Psoas muscle (tissue), 8 donors: ENCODE data around the gene CCDC88C. TPM values are rescaled to one million over a fixed set of nuclear protein-coding genes. Genes with fewer than 3 reads are reported as not detected.

Source experiments
- ATAC-seq, 4 donors: fragments of 200-7000 bp; cut with Tn5 transposase; one replicate each; pipeline ENCODE4 v1.9.1; 2020; ENCODE audit warnings: moderate library complexity in 3 of 4, mild to moderate bottlenecking in 2 of 4
- DNase-seq, 2 donors: peaks; one replicate each; pipeline ENCODE4 v3.0.0-alpha.2; 2020
- H3K27ac ChIP-seq: fragments of 200-600 bp; one replicate; pipeline ENCODE4 v1.8.0; 2022
- H3K27me3 ChIP-seq, 3 donors: fragments of 200-600 bp in 1 of 3; one replicate each; pipeline versions ENCODE4 v1.6.1 to v1.8.0; 2013 to 2022; ENCODE audit warnings: low read length in 2 of 3, mild to moderate bottlenecking in 2 of 3, moderate library complexity in 1 of 3; ENCODE audit not compliant: insufficient read depth in 3 of 3
- H3K36me3 ChIP-seq, 2 donors: fragments of 200-600 bp in 1 of 2; one replicate each; pipeline versions ENCODE4 v1.6.1 to v1.8.0; 2013 to 2022; ENCODE audit warnings: low read depth in 1 of 2, mild to moderate bottlenecking in 1 of 2, moderate library complexity in 1 of 2; ENCODE audit not compliant: insufficient read depth in 1 of 2
- H3K4me1 ChIP-seq: fragments of 200-600 bp; one replicate; pipeline ENCODE4 v1.8.0; 2022
- H3K4me3 ChIP-seq: fragments of 200-600 bp; one replicate; pipeline ENCODE4 v1.8.0; 2022; ENCODE audit warnings: mild to moderate bottlenecking
- H3K9me3 ChIP-seq: fragments of 200-600 bp; one replicate; pipeline ENCODE4 v1.8.0; 2022
- CTCF ChIP-seq: fragments of 200-600 bp; IDR thresholded peaks from one replicate; pipeline ENCODE4 v1.8.0; 2022; ENCODE audit warnings: antibody characterized with exemption
- WGBS, 3 donors: extraction: QIAGEN DNeasy Blood & Tissue Kit; methylation state at CpG; one replicate each; pipeline versions ENCODE4 v1.1.6 to v1.1.7; 2013; 5-methylcytosine and 5-hydroxymethylcytosine counted together
- intact Hi-C, 2 donors: fragments of 100-400 bp; cut with DNase I; formaldehyde crosslinking; loops; one replicate each; pipeline versions ENCODE4 v1.11.0 to v1.14.2; 2022
- polyA plus RNA-seq, 3 donors: library from polyadenylated mRNA; stranded (reverse); fragments of 200-250 nt; gene quantifications; one replicate each; pipeline ENCODE4 v1.2.3, GENCODE V29; 2013
- total RNA-seq, 4 donors: library from RNA; stranded (reverse); fragmentation: NEBNext Ultra II Directional in 2 of 4; extraction: Animal tissue kit (Norgen Biotek cat#: 25700) in 2 of 4; gene quantifications; one replicate each; pipeline versions ENCODE4 v1.2.1 to v1.2.4, GENCODE V29; 2021 to 2023
- donor health status: healthy with polysubstance abuse.
- donor health status: DM: no; HTN: no; CAD: no; lungs with moderate emphysema.
- donor health status: Bipolar disorder and iron deficiency.
- donor health status: healthy.
- donor health status: DM: yes; HTN: yes; CAD: no.
- donor health status: DM: no; HTN: no; CAD: no.
- donor health status: DM: no; HTN: no; CAD: no.
- donor health status: DM: yes; HTN: yes; CAD: no.

Gene CCDC88C
- total and polyA plus RNA-seq, 7 donors = 0.49 to 3.9 (median 2.4) TPM

DNA sequence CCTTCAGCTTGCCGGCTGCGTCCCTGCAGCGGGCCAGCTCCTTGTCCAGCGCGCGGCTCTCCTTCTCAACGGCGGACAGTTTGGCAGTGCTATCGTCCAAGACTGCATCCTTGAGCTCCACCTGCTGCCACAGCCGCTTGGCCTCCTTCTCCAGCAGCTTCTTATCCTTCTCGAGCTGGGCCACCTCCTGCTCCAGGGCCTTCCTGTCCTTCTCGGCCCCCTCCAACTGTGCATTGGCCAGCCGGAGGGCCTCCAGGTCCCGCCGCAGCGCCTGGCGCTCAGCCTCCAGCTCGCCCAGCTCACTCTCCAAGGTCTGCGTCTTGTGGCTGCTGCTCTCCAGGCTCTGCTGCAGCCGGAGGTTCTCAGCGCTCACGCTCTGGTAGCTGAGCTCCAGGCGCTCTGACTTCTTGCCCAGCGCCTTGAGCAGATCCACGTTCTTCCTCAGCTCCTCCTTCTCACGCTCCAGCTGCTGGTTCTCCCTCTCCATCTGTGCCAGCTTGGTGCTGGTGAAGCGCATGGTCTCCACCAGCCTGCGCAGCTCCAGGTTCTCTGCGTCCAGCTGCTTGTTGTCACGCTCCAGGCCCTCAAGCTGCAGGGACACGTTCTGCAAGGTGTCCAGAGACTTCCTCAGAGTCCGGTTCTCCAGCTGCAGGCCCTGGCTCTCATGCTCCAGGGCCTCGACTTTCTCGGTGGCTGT is 104.3 kb downstream of the CCDC88C start:
- no peaks in the 10 kb centered on the region for H3K9me3 ChIP-seq
- no peak overlapping the region for H3K4me3 ChIP-seq
- no peaks in the 10 kb centered on the region for H3K27me3 ChIP-seq
- TF ChIP-seq CTCF = no peak
- ATAC-seq (no peak), DNase-seq (no peak)
- WGBS, 3 donors = 85 to 90% (median 88%) methylated on average over 33 to 34 of the region's 34 CpGs
- no peak overlapping the region for H3K27ac ChIP-seq
- intact Hi-C loops = no loop called here
- no peaks in the 10 kb centered on the region for H3K4me1 ChIP-seq
- H3K36me3 ChIP-seq = no peaks in the 10 kb centered on the region

- no peak overlapping the region for H3K4me3 ChIP-seq
- no peaks in the 10 kb centered on the region for H3K27me3 ChIP-seq
- no peaks in the 10 kb centered on the region for H3K36me3 ChIP-seq
- no peak for DNase-seq
- no peaks in the 10 kb centered on the region for H3K4me1 ChIP-seq
- no peaks in the 10 kb centered on the region for H3K9me3 ChIP-seq
- intact Hi-C loops = no loop called here
- no peak overlapping the region for H3K27ac ChIP-seq
- no peak for ATAC-seq
- TF ChIP-seq CTCF = no peak
- 61 to 72% (median 66%) methylated on average over 5 of the region's 5 CpGs for WGBS, 3 donors
Observed at GRCh38 chr14:91311284-91311662, 106.3 kb downstream of the CCDC88C start.

GRCh38 chr14:91310606-91311283 is 106.9 kb downstream of the CCDC88C start:
- no peak for TF ChIP-seq CTCF
- WGBS, 3 donors = 88 to 89% (median 89%) methylated on average over 16 of the region's 16 CpGs
- no peak overlapping the region for H3K27ac ChIP-seq
- intact Hi-C loops = no loop called here
- no peaks in the 10 kb centered on the region for H3K36me3 ChIP-seq
- ATAC-seq (no peak), DNase-seq (no peak)
- H3K4me1 ChIP-seq = no peaks in the 10 kb centered on the region
- H3K27me3 ChIP-seq = no peaks in the 10 kb centered on the region
- no peak overlapping the region for H3K4me3 ChIP-seq
- H3K9me3 ChIP-seq = no peaks in the 10 kb centered on the region

- WGBS, 3 donors = 67 to 77% (median 71%) methylated on average over 15 of the region's 15 CpGs
- Histone ChIP-seq H3K9me3 (no peaks in the 10 kb centered on the region), H3K27ac (no peak overlapping the region), H3K36me3 (no peaks in the 10 kb centered on the region), H3K4me1 (no peaks in the 10 kb centered on the region), H3K4me3 (no peak overlapping the region), H3K27me3 (no peaks in the 10 kb centered on the region)
- intact Hi-C loops = no loop called here
- TF ChIP-seq CTCF = no peak
- ATAC-seq = no peak
- DNase-seq = no peak
Observed at GRCh38 chr14:91309756-91310280, 107.8 kb downstream of the CCDC88C start.
